GM19351 (cell line): ENCODE measurements around the gene XRCC4.
"Not testable (repeated sequence)": the region's sequence is repeated elsewhere in the genome, so short reads cannot be mapped to it uniquely, and the experiment has no call there.

Experiments used
- ATAC-seq: cut with Tn5 transposase; IDR thresholded peaks from one replicate; pipeline ENCODE4 v1.9.1; 2021; ENCODE audit warnings: mild to moderate bottlenecking, moderate library complexity; ENCODE audit not compliant: unreplicated experiment

XRCC4 gene

GRCh38 chr5:83107692-83108420 lies 30.5 kb downstream of the XRCC4 start:
- no peak for ATAC-seq

- ATAC-seq, result no peak
Measured at GRCh38 chr5:83109380-83109779, 32.0 kb downstream of the XRCC4 start.

GRCh38 chr5:83115816-83116215 lies 38.5 kb downstream of the XRCC4 start:
- ATAC-seq, result no peak

- ATAC-seq, result no peak
Measured at GRCh38 chr5:83118471-83118870, 41.1 kb downstream of the XRCC4 start.

- no peak for ATAC-seq
Measured at GRCh38 chr5:83118976-83119375, 41.6 kb downstream of the XRCC4 start.

- ATAC-seq, result no peak
Measured at GRCh38 chr5:83124593-83124992, 47.2 kb downstream of the XRCC4 start.

- no peak for ATAC-seq
Measured at GRCh38 chr5:83125560-83125959, 48.2 kb downstream of the XRCC4 start.

- no peak for ATAC-seq
Measured at GRCh38 chr5:83126501-83126900, 49.2 kb downstream of the XRCC4 start.

- ATAC-seq, result no peak
Measured at GRCh38 chr5:83133797-83134196, 56.5 kb downstream of the XRCC4 start.

GRCh38 chr5:83142526-83142925 lies 65.2 kb downstream of the XRCC4 start:
- no peak for ATAC-seq

GRCh38 chr5:83145241-83145640 lies 67.9 kb downstream of the XRCC4 start:
- ATAC-seq, result no peak

GRCh38 chr5:83145882-83146331 lies 68.6 kb downstream of the XRCC4 start:
- ATAC-seq, result no peak

- ATAC-seq, result no peak
Measured at GRCh38 chr5:83146441-83146840, 69.1 kb downstream of the XRCC4 start.

GRCh38 chr5:83147593-83147992 lies 70.2 kb downstream of the XRCC4 start:
- no peak for ATAC-seq

- no peak for ATAC-seq
Measured at GRCh38 chr5:83148370-83148769, 71.0 kb downstream of the XRCC4 start.

GRCh38 chr5:83149671-83150070 lies 72.3 kb downstream of the XRCC4 start:
- no peak for ATAC-seq

- no peak for ATAC-seq
Measured at GRCh38 chr5:83151821-83152220, 74.5 kb downstream of the XRCC4 start.

GRCh38 chr5:83152996-83153395 lies 75.6 kb downstream of the XRCC4 start:
- not testable (repeated sequence) for ATAC-seq

GRCh38 chr5:83156001-83156400 lies 78.7 kb downstream of the XRCC4 start:
- no peak for ATAC-seq

- no peak for ATAC-seq
Measured at GRCh38 chr5:83157163-83157562, 79.8 kb downstream of the XRCC4 start.

GRCh38 chr5:83162601-83163000 lies 85.3 kb downstream of the XRCC4 start:
- no peak for ATAC-seq

GRCh38 chr5:83167538-83167937 lies 90.2 kb downstream of the XRCC4 start:
- no peak for ATAC-seq
